ENCODE results near the gene RECK. TPM values are rescaled to one million over a fixed set of nuclear protein-coding genes. Genes with fewer than 3 reads are reported as not detected.

The RECK gene
- total and polyA plus RNA-seq, 2 experiments from 2014 or later, result 8.1 to 11.6 TPM

DNA sequence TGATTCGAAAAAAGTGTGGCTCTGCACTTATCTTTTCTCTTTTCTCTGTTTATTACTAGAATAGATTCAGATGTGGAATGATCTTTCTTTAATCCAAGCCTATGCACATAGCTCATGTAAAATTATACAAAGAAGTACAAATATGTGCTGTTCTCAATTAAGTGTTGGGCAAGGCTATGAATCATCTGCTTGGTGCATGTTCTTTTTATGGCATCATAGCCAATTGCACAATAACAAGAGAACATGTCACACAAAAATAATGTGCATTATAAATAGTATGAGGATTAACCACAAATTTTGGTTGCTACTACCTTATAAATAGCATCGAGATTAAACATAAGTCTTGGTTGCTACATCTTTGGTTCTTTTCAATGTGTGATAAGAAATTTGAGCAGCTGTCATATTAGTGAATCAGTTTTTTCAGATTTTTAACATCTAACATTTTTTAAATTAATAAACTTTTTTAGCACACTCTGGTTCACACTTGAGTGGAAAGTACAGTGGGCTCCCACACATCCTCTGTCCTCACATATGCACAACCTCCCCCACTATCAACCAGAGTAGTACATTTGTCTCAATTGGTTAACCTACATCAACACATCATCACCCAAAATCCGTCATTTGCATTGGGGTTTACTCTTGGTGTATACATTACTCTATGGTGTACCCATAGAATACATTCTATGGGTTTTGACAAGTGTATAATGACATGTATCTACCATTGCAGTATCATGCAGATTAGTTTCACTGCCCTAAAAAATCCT lies 6.8 kb upstream of the RECK start:
- Mint-ChIP-seq H3K36me3 (ENCODE audit: low read depth) (no peaks in the 10 kb centered on the region), H3K9me3 (no peaks in the 10 kb centered on the region), H3K4me1 (0 out of 3 replicates have a peak, but pooled peaks cover 2% of the 10 kb centered on the region), H3K27me3 (ENCODE audit: insufficient read depth, low read depth, poor library complexity) (no peaks in the 10 kb centered on the region), H3K27ac (no peak overlapping the region), H3K4me3 (no peak overlapping the region)
- TF ChIP-seq ZNF331 (CRISPR knock-in tag; IDR thresholded peaks at IDR 0.05; ENCODE audit: low read depth) (no peak), CTCF (conservative IDR thresholded peaks at IDR 0.05; ENCODE audit: low read depth in 2 of 2) (no peak), JUNB (IDR thresholded peaks at IDR 0.05; ENCODE audit: unreplicated experiment) (no peak), ETS1 (IDR thresholded peaks at IDR 0.05) (no peak), NANOG (IDR thresholded peaks at IDR 0.05; ENCODE audit: borderline replicate concordance) (no peak), REST (IDR thresholded peaks at IDR 0.05; ENCODE audit: unreplicated experiment) (no peak), CREB1 (CRISPR knock-in tag; IDR thresholded peaks at IDR 0.05; ENCODE audit: low read depth) (no peak), EZH2 (IDR thresholded peaks at IDR 0.05; ENCODE audit: low read depth, unreplicated experiment) (no peak), STAT1 (IDR thresholded peaks at IDR 0.05; ENCODE audit: unreplicated experiment) (no peak), POLR2AphosphoS5 (IDR thresholded peaks at IDR 0.05; ENCODE audit: low read depth) (no peak), ZNF114 (CRISPR knock-in tag; IDR thresholded peaks at IDR 0.05) (no peak), EZH2phosphoT487 (IDR thresholded peaks at IDR 0.05; ENCODE audit: unreplicated experiment) (no peak)
- TF ChIP-seq, protein P1, sequence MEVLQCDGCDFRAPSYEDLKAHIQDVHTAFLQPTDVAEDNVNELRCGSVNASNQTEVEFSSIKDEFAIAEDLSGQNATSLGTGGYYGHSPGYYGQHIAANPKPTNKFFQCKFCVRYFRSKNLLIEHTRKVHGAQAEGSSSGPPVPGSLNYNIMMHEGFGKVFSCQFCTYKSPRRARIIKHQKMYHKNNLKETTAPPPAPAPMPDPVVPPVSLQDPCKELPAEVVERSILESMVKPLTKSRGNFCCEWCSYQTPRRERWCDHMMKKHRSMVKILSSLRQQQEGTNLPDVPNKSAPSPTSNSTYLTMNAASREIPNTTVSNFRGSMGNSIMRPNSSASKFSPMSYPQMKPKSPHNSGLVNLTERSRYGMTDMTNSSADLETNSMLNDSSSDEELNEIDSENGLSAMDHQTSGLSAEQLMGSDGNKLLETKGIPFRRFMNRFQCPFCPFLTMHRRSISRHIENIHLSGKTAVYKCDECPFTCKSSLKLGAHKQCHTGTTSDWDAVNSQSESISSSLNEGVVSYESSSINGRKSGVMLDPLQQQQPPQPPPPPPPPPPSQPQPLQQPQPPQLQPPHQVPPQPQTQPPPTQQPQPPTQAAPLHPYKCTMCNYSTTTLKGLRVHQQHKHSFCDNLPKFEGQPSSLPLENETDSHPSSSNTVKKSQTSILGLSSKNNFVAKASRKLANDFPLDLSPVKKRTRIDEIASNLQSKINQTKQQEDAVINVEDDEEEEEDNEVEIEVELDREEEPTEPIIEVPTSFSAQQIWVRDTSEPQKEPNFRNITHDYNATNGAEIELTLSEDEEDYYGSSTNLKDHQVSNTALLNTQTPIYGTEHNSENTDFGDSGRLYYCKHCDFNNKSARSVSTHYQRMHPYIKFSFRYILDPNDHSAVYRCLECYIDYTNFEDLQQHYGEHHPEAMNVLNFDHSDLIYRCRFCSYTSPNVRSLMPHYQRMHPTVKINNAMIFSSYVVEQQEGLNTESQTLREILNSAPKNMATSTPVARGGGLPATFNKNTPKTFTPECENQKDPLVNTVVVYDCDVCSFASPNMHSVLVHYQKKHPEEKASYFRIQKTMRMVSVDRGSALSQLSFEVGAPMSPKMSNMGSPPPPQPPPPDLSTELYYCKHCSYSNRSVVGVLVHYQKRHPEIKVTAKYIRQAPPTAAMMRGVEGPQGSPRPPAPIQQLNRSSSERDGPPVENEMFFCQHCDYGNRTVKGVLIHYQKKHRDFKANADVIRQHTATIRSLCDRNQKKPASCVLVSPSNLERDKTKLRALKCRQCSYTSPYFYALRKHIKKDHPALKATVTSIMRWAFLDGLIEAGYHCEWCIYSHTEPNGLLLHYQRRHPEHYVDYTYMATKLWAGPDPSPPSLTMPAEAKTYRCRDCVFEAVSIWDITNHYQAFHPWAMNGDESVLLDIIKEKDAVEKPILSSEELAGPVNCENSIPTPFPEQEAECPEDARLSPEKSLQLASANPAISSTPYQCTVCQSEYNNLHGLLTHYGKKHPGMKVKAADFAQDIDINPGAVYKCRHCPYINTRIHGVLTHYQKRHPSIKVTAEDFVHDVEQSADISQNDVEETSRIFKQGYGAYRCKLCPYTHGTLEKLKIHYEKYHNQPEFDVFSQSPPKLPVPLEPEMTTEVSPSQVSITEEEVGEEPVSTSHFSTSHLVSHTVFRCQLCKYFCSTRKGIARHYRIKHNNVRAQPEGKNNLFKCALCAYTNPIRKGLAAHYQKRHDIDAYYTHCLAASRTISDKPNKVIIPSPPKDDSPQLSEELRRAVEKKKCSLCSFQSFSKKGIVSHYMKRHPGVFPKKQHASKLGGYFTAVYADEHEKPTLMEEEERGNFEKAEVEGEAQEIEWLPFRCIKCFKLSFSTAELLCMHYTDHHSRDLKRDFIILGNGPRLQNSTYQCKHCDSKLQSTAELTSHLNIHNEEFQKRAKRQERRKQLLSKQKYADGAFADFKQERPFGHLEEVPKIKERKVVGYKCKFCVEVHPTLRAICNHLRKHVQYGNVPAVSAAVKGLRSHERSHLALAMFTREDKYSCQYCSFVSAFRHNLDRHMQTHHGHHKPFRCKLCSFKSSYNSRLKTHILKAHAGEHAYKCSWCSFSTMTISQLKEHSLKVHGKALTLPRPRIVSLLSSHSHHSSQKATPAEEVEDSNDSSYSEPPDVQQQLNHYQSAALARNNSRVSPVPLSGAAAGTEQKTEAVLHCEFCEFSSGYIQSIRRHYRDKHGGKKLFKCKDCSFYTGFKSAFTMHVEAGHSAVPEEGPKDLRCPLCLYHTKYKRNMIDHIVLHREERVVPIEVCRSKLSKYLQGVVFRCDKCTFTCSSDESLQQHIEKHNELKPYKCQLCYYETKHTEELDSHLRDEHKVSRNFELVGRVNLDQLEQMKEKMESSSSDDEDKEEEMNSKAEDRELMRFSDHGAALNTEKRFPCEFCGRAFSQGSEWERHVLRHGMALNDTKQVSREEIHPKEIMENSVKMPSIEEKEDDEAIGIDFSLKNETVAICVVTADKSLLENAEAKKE (CRISPR knock-in tag; IDR thresholded peaks at IDR 0.05), result no peak
- H3K27ac ChIP-seq (ENCODE audit: low read depth), result no peak overlapping the region
- no peaks in the 10 kb centered on the region for H3K9me2 ChIP-seq (ENCODE audit: insufficient read depth)
- H4K20me1 ChIP-seq (replicated peaks; ENCODE audit: insufficient read depth), result no peaks in the 10 kb centered on the region
- DNase-seq (ENCODE audit: low spot score) (no peak), ATAC-seq (no peak)
- no peak overlapping the region for H2AFZ ChIP-seq
- no peaks in the 10 kb centered on the region for H3K27me3 ChIP-seq (ENCODE audit: insufficient read depth)
- no peaks in the 10 kb centered on the region for H3K36me3 ChIP-seq (ENCODE audit: insufficient read depth)
- no peak overlapping the region for H3K4me2 ChIP-seq
- H3K4me1 ChIP-seq (ENCODE audit: insufficient read depth), result no peaks in the 10 kb centered on the region
- no peaks in the 10 kb centered on the region for H3F3A ChIP-seq (replicated peaks; ENCODE audit: low read depth)
- H3K4me3 ChIP-seq, result no peak overlapping the region
- H3K79me2 ChIP-seq (replicated peaks; ENCODE audit: insufficient read depth), result no peaks in the 10 kb centered on the region
